GM19372 (cell line): ENCODE measurements around the gene SNRPA.
A peak's percentile ranks its signal among the peaks of the same experiment; 100 is the strongest.

Experiments
- ATAC-seq: cut with Tn5 transposase; IDR thresholded peaks from one replicate; pipeline ENCODE4 v1.9.1; 2021; ENCODE audit warnings: mild to moderate bottlenecking, low read depth, moderate library complexity; ENCODE audit not compliant: unreplicated experiment

Gene SNRPA

DNA sequence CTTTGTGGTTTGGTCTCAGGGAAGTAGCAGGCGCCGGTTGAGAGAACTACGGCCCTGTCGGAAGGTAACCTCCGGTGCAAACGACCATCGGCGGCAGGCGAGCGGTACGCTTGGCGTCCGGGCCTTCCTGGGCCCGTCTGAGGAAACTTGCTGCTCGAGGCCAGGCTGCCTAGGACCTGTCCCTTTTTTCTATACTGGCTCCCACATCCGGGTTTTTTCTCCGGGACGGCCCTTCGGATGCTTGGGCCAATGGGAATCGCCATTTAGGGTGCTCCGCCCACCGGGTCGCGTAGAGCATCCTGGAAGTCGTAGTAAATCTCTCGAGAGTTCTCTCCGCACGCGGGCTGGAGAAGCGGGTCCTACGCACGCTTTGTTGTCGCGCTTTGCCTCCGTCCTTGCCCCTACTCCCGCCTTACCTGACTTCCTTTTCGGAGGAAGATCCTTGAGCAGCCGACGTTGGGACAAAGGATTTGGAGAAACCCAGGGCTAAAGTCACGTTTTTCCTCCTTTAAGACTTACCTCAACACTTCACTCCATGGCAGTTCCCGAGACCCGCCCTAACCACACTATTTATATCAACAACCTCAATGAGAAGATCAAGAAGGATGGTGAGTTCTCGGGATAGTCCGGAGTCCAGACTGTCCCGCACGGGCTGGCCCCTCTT is at the start of gene SNRPA:
SNRPA (plus strand) TSS at position 330 of the 664 bp plus-strand sequence; CDS start at position 536, 206 bp downstream.
- peak; percentile 45 for ATAC-seq

GRCh38 chr19:40701758-40702157 is 49.2 kb upstream of the SNRPA start:
- no peak for ATAC-seq

DNA sequence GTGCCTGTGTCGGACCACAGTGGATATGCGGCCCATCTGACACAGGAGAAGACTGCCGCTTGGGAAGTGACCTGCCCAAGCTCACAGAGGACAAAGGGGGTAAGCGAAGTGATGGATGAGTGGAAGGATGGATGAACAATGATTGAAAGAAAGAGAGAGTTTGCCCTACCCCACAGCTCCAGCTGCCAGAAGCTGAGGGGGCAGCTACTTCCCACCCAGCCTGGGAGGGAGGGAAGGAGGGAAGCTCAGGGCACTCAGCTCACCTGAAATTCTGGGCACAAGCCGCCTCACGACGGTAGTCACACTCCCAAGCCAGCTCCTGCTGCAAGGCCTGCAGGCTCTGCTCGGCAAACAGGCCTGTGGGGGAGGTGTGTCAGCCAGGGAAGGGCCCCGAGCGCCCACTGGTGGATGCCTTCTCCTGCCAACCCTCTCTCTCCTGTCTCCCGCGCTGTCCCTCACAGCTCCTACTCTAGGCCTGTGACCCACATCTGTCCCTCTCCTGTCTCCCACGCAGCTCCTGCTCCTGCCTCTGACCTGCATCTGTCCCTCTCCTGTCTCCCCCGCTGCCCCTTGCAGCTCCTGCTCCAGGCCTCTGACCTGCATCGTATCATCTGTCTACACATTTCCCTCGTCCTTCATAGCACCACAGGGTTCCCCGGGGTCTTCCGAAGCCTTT is 48.5 kb upstream of the SNRPA start:
- no peak for ATAC-seq

DNA sequence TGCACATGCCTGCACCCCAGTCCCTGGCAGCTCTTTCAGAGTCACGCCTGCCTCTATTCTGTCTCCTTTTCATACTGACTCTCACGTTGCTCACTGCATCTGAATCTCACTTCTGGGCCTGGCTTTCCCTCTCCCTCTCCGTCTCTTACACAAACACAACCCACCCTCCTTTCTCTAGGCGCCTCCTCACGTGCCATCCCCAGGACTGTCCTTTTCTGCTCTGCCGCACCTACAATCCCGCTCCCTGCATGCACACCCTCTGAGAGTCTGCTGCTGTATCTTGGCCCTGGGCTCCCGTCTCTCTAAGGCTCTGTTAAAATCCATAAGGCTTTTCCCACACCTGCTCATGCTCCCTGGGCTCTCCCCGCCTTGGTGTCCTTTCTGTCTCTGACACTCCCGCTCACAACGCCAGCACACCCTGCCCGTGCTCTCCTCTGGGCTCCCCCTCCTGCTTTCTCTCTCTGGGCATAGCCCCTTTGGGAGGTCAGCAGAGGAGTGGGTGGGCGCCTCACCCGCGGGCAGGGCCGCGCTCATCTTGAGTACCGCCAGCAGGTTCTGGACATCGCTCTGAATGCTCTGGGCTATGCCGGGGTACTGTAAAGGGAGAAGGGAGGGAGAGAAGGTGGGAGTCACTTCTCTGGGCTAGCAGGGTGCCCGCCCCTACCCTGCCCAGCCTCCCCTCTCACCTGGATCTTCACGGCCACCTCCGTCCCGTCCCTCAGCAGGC is 47.8 kb upstream of the SNRPA start:
- no peak for ATAC-seq

DNA sequence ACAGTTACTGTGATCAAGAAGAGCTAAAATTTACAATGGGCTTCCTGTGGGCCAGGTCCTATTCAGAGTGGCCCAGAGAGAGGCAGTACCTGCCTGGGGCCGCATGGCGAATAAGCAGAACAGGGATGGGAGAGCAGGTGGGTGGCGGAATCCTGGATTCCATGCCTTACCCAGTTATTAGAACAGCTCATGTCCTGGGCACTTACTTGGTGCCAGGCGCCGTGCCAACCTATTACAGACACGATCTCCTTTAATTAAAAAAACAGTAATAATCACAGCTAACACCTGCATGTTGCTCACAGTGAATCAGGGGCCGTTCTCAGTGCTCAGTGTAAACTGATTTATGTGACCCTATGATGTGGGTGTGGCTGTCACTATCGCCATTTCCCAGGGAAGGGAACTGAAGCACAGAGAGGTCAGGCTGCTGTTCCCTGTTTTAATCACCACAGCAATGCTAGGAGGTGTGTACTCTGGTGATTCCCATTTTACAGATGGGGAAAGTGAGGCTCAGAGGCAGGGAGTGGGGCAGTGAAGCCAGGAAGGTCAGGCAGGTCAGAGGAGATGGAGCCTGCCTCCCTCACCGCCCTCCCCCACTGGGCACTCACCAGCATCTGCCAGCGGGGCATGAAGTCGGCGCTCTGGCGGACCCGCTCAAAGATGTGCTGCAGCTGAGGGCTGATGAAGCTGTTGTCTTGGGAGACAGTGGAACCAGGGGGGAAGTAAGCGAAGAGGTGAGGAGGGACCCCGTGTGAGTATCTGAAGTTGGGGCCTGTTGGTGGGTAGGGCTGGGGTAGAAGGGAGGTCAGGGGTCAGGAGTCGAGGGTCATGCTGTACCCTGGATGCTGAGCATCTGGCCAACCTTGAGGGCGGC is 46.3 kb upstream of the SNRPA start:
- no peak for ATAC-seq

DNA sequence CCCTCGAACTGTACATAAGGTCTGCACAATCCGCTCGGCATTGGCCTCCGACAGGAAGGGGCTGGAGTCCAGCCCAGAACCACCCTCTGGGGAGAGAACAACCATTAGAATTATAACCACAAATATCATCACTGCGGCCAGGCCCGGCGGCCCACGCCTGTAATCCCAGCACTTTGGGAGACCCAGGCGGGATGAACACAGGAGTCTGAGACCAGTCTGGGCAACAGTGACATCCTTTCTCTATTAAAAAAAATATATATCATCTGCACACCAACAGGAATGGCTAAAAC is 45.7 kb upstream of the SNRPA start:
- ATAC-seq: no peak

DNA sequence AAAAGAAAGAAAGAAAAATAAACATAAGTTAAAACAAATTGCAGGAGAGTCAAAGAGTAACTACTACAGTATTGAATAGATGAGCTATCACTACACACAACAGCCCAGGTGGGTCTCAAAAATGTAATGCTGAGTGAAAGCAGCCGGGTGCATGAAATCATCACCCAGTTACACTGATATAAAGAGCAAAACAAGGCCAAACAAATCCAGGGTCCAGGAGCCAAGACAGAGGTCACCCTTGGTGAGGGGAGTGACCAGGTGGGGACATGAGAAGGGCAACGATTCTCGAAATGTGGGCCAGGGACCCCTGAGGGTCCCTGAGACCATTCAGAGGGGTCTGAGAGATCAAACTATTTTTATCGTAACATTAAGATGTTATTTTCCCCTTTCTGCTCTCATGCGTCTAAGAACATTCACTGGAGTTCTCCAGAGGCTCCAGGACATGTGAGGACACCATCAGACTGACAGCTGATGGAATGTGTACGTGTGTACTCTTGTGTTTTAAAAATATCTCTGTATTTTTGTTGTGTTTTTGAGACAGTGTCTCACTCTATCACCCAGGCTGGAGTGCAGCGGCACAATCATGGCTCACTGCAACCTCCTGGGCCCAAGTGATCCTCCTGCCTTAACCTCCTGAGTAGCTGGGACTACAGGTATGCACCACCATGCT is 44.9 kb upstream of the SNRPA start:
- no peak for ATAC-seq

- no peak for ATAC-seq
Observed at GRCh38 chr19:40707615-40708014, 43.4 kb upstream of the SNRPA start.

GRCh38 chr19:40709817-40710216 is 41.2 kb upstream of the SNRPA start:
- ATAC-seq: no peak

DNA sequence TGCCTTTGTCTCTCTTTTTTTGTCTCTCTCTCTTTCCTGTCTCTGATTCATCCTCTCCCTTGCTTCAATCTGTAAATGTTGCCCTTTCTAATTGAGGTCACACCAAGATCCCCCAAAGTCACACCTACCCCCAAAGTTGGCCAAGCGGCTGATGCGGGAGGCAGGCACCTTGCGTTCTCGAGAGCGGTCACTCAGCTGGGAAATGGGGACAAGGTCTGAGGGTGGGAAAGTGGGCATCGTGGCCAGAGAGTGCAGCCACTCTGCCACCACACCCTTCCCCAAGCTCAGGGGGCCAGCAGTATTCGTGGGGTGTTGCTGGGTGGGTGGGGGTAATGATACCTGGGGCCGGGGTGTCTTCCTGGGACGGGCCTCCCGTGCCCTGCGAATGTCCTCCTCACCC is 37.1 kb upstream of the SNRPA start:
- ATAC-seq: no peak

DNA sequence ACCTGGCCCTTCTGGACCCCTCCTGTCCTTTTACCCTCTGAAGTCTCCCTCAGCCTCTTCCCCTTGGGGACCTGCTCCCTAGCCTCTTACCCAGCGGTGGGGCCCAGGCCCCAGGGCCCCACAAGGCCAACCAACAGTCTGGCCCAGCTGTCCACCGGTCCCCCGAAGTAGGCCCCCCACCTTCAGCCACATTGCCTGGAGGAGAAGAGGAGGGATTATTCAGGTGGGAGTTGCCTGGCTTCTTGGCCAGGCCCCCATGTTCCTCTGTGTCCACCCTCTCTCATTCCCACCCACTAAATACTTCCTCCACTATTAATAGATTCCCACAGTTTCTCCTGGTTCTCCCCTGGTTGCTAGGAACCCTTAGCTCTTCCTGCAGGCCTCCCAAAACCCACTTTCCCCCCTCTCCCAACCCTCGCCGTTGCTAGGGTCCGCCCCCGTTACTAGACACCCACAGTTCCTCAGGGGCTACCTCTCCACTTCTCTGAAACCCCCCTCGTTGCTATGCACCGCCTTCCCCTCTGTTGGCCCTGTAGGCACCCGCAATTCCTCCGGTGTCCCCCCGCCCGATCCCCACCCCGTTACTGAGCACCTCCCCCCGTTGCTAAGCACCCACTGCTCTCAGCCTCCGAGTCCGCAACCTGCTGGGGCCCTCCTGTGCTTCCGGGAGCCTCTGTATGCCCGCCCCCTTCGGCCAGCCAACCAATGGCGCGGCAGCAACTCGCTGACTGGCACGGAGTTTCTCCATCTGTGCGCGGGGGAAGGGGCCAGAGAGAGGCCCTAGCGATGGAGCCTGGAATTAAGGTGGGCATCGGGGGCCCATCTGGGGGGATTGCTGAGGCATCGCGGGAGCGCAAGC is 36.3 kb upstream of the SNRPA start:
- ATAC-seq: peak; percentile 44

- no peak for ATAC-seq
Observed at GRCh38 chr19:40716031-40716481, 34.9 kb upstream of the SNRPA start.

- peak; percentile 64 for ATAC-seq
Observed at GRCh38 chr19:40716482-40717324, 34.3 kb upstream of the SNRPA start, which contains the start of the genes COQ8B and ITPKC. TSS of gene COQ8B (minus strand) at chr19:40716886. CDS start at chr19:40714632, 2,254 bp downstream. TSS of gene ITPKC (plus strand) at chr19:40717112. CDS start at chr19:40717136, 24 bp downstream.

DNA sequence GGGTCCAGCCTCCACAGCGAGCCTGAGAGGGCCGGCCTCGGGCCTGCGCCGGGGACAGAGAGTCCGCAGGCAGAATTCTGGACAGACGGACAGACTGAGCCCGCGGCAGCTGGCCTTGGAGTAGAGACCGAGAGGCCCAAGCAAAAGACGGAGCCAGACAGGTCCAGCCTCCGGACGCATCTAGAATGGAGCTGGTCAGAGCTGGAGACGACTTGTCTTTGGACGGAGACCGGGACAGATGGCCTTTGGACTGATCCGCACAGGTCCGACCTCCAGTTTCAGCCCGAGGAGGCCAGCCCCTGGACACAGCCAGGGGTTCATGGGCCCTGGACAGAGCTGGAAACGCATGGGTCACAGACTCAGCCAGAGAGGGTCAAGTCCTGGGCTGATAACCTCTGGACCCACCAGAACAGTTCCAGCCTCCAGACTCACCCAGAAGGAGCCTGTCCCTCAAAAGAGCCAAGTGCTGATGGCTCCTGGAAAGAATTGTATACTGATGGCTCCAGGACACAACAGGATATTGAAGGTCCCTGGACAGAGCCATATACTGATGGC is 33.6 kb upstream of the SNRPA start:
- no peak for ATAC-seq

GRCh38 chr19:40717880-40718773 is 32.9 kb upstream of the SNRPA start:
- no peak for ATAC-seq

DNA sequence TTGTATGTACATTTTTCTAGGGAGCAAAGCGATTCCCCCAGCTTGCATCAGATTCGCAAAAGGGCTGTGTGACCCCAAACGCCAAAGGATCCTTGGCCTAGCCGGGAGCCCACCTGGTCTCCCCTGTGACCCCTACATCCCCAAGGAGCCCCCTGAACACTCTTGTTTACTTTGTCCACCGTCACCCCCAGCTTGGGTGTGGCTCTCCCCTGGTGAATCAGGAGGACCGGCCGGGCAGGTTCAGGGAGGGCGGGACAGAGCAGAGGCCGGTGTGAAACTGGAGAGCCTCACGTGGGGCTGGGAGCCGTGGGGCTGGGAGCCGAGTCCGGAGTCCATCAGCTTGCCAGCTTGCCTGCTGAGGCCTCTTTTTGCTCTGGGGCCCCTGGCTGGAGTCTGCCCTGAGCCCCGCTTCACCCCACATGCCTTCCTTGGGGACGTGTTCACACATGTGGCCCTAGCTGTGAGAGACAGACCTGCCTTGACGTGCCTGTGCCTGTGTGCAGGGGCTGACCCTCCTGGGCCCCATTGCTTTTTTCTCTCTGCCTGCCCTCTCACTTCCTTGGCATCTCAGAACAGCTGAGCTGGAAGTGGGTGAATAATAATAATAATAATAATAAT is 32.1 kb upstream of the SNRPA start:
- no peak for ATAC-seq
